ENCODE data around the gene WDFY3.
A peak's percentile ranks its signal among the peaks of the same experiment; 100 is the strongest.

WDFY3 gene

GRCh38 chr4:84778041-84778440, 188.4 kb downstream of the WDFY3 start:
- DNase-seq, result no peak

- DNase-seq, result no peak
These were observed 199.3 kb downstream of the WDFY3 start for GRCh38 chr4:84767168-84767567.

GRCh38 chr4:84753321-84753972, 213.0 kb downstream of the WDFY3 start:
- DNase-seq, result no peak

- no peak for DNase-seq
These were observed 214.8 kb downstream of the WDFY3 start for GRCh38 chr4:84751707-84752106.

- DNase-seq, result no peak
These were observed 215.6 kb downstream of the WDFY3 start for GRCh38 chr4:84750960-84751283.

- peak in 1 of 6 experiments; percentile 15 for DNase-seq
These were observed 216.1 kb downstream of the WDFY3 start for GRCh38 chr4:84750260-84750959.

GRCh38 chr4:84740057-84740456, 226.4 kb downstream of the WDFY3 start:
- DNase-seq, result no peak

GRCh38 chr4:84738622-84739021, 227.9 kb downstream of the WDFY3 start:
- no peak for DNase-seq

- DNase-seq, result no peak
These were observed 228.8 kb downstream of the WDFY3 start for GRCh38 chr4:84737656-84738055.

GRCh38 chr4:84734037-84734436, 232.5 kb downstream of the WDFY3 start:
- DNase-seq, result no peak

GRCh38 chr4:84733343-84734033, 233.0 kb downstream of the WDFY3 start:
- DNase-seq, result no peak

GRCh38 chr4:84730375-84730774, 236.1 kb downstream of the WDFY3 start:
- no peak for DNase-seq

- no peak for DNase-seq
These were observed 239.0 kb downstream of the WDFY3 start for GRCh38 chr4:84727491-84727890.

GRCh38 chr4:84726356-84726755, 240.1 kb downstream of the WDFY3 start:
- no peak for DNase-seq

- DNase-seq, result no peak
These were observed 243.8 kb downstream of the WDFY3 start for GRCh38 chr4:84722720-84723119.

- no peak for DNase-seq
These were observed 247.4 kb downstream of the WDFY3 start for GRCh38 chr4:84719115-84719514.

GRCh38 chr4:84718699-84719098, 247.8 kb downstream of the WDFY3 start:
- no peak for DNase-seq

- DNase-seq, result no peak
These were observed 255.9 kb downstream of the WDFY3 start for GRCh38 chr4:84710548-84710947.

GRCh38 chr4:84708406-84709135, 257.9 kb downstream of the WDFY3 start:
- no peak for DNase-seq

GRCh38 chr4:84706286-84706685, 260.2 kb downstream of the WDFY3 start:
- no peak for DNase-seq

- DNase-seq, result no peak
These were observed 267.4 kb downstream of the WDFY3 start for GRCh38 chr4:84699001-84699671.

GRCh38 chr4:84697615-84698201, 268.8 kb downstream of the WDFY3 start:
- no peak for DNase-seq

- no peak for DNase-seq
These were observed 269.3 kb downstream of the WDFY3 start for GRCh38 chr4:84697159-84697558.
